ENCODE results near the gene FGGY.
"Not testable (repeated sequence)": the region's sequence is repeated elsewhere in the genome, so short reads cannot be mapped to it uniquely, and the experiment has no call there.

FGGY gene

GRCh38 chr1:59296358-59297256, at the start of gene FGGY:
TSS of gene FGGY (plus strand) at chr1:59297094. CDS start at chr1:59321550, 24,456 bp downstream.
- peak; percentile 99 for DNase-seq

- DNase-seq = no peak
Observed at GRCh38 chr1:59248758-59249157, 48.1 kb upstream of the FGGY start.

- no peak for DNase-seq
Observed at GRCh38 chr1:59249396-59250137, 47.3 kb upstream of the FGGY start.

- not testable (repeated sequence) for DNase-seq
Observed at GRCh38 chr1:59251061-59251460, 45.8 kb upstream of the FGGY start.

GRCh38 chr1:59256429-59256828, 40.5 kb upstream of the FGGY start:
- DNase-seq = not testable (repeated sequence)

- no peak for DNase-seq
Observed at GRCh38 chr1:59258412-59259032, 38.4 kb upstream of the FGGY start.

- DNase-seq = no peak
Observed at GRCh38 chr1:59261537-59261936, 35.4 kb upstream of the FGGY start.

GRCh38 chr1:59262631-59263030, 34.3 kb upstream of the FGGY start:
- no peak for DNase-seq

GRCh38 chr1:59263111-59263510, 33.8 kb upstream of the FGGY start:
- DNase-seq = no peak

GRCh38 chr1:59265622-59266021, 31.3 kb upstream of the FGGY start:
- no peak for DNase-seq

GRCh38 chr1:59266180-59266926, 30.5 kb upstream of the FGGY start:
- no peak for DNase-seq

- DNase-seq = no peak
Observed at GRCh38 chr1:59266927-59267293, 30.0 kb upstream of the FGGY start.

- DNase-seq = no peak
Observed at GRCh38 chr1:59268406-59268805, 28.5 kb upstream of the FGGY start.

- DNase-seq = no peak
Observed at GRCh38 chr1:59271561-59272260, 25.2 kb upstream of the FGGY start.

- no peak for DNase-seq
Observed at GRCh38 chr1:59272507-59272906, 24.4 kb upstream of the FGGY start.

- DNase-seq = no peak
Observed at GRCh38 chr1:59276439-59276851, 20.4 kb upstream of the FGGY start.

GRCh38 chr1:59278780-59279354, 18.0 kb upstream of the FGGY start:
- DNase-seq = no peak

GRCh38 chr1:59279645-59280044, 17.2 kb upstream of the FGGY start:
- no peak for DNase-seq

GRCh38 chr1:59282951-59283350, 13.9 kb upstream of the FGGY start:
- DNase-seq = no peak

GRCh38 chr1:59285691-59286090, 11.2 kb upstream of the FGGY start:
- no peak for DNase-seq

- no peak for DNase-seq
Observed at GRCh38 chr1:59288046-59288445, 8.8 kb upstream of the FGGY start.

GRCh38 chr1:59289570-59289969, 7.3 kb upstream of the FGGY start:
- no peak for DNase-seq

All from NCI-H2029 (cell line).